NCI-H1694 treated with DMSO at 0.1 percent for 48 hours (cell line): ENCODE results near the gene TMEM139.
A peak's percentile ranks its signal among the peaks of the same experiment; 100 is the strongest.
"Not testable (repeated sequence)": the region's sequence is repeated elsewhere in the genome, so short reads cannot be mapped to it uniquely, and the experiment has no call there.

ENCODE experiments used
- DNase-seq: peaks from one replicate; lab custom pipeline; 2025; lab: John Stamatoyannopoulos, UW

The TMEM139 gene

DNA sequence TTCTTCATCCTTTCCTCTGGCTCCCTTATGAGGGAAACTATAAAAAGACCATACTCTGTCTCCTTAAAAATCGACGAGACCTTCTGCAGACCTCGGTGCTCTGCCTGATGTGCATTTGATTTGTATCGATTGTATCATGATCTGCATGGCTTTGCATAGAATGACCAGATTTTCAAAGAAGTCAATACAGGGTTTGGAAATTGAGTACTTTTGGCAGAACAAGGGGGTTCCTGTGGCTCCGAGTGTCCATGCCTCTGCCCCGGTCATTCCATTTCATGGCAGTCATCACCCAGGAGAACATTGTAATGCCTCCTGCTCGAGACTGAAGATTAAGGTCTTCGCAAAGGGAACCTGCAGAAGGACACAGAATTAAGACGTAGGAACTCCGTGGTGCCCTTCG lies 4.1 kb downstream of the TMEM139 start:
- DNase-seq = peak; percentile 28

DNA sequence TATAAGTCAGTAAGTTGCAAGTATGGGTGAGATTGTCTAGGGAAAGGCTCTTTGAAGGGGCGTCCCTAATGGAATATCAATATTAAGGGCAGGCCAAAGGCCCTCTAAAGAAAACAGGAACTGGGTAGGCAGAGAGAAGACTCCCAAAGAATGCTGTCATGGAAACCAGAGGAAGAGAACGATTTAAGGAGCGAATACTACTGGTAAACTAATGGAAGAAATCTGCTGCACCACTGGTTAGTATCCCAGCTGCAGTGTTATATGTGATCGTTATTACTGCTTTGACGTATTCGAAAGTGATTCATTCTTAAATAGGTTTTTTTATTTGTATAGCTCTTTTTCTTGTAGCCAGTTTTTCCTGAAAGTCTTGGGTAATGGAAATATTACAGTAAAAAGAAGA lies 4.7 kb downstream of the TMEM139 start:
- no peak for DNase-seq

DNA sequence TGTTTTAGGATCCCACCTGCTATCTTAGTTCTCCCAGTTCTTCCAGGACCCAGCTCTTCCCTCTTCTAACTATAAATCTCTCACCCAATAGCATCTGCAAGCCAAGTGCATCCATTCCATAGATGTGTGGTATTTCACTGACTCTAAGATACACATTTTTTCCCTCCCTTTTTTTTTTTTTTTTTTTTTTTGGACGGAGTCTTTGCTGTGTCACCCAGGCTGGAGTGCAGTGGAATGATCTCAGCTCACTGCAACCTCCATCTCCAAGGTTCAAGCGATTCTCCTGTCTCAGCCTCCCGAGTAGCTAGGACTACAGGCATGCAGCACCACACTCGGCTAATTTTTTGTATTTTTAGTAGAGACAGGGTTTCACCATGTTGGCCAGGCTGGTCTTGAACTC lies 5.1 kb downstream of the TMEM139 start:
- DNase-seq = not testable (repeated sequence)

DNA sequence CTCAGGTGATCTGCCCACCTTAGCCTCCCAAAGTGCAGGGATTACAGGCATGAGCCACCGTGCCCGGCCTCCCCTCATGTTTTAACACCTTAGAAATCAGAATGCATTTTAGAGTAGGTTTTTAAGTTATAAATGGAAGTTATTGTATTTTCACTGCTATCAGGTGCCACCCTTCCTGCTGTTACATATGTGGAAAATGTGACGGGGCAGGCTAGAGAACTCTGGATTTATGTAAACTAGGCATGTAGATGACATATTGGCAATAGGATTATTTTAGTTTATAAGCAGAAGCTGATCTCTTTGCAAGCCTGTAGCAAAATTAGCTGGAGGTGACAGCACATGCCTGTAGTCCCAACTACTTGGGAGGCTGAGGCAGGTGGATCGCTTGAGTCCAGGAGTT lies 5.5 kb downstream of the TMEM139 start:
- no peak for DNase-seq

DNA sequence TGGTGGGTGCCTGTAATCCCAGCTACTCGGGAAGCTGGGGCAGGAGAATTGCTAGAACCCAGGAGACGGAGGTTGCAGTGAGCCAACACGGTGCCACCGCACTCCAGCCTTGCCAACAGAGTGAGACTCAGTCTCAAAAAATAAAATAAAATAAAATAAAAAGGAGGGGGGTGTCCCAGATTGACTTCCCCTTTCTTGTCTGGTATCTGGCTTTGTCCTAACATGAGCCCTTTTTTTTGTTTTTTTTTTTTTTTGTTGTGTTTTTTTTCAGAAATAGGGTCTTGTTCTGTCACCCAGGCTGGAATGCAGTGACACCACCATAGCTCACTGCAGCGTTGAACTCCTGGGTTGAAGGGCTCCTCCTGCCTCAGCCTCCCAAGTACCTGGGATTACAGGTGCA lies 8.1 kb downstream of the TMEM139 start:
- DNase-seq = no peak

DNA sequence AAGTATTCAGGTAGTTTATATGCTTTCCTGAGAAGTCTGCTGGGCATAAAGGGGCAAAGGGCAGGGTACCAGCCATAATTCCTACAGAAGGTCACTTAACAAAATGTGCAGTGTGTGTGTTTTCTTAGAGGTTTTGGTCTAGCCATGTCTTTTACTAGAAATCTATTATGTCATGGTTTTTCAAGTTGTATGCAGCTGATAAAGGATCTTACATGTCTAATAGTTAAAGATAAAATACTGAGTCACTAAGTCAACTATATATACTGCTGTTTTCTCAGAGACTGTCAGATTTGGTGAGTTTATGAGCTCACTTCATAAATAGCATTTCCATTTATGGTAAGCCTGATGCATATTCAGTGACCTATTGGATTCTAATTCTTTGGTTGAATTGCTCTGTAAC lies 11.1 kb downstream of the TMEM139 start:
- DNase-seq = no peak

DNA sequence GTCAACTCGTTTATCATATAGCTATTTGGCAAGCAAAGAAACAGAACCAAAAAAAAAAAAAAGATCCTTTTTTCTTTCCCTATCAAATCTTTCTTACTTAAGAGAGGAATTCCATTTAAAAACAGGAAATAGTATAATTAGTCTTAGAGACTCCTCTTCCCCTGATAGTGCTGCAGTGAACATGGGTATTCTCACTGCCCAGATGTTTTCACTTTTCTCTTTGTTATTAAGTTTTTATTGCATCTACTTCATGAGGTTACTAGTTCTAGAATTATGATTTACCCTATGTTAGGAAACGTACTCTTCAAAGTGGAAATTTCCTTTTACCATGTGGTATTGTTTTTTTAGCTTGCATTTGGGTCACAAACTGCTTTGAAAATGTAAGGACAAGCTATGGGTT lies 11.9 kb downstream of the TMEM139 start:
- no peak for DNase-seq

DNA sequence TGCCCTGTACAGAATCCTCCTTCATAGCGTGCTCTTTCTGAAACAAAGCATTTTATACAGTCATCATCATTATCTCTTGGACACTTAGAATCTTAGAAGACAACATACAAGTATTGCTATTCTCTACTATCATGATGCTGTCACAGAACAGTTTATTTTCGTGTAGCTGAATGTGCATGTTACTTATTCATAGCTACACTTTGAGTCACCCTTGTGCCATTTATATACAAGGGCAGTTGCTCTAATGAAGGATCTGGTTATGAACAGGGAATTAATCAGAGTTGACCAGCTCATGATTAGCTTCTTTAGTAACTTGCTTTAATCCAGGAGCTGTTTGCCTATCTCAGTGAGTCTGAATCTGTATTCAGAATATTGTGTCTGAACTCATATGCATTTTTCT lies 14.6 kb downstream of the TMEM139 start:
- no peak for DNase-seq

DNA sequence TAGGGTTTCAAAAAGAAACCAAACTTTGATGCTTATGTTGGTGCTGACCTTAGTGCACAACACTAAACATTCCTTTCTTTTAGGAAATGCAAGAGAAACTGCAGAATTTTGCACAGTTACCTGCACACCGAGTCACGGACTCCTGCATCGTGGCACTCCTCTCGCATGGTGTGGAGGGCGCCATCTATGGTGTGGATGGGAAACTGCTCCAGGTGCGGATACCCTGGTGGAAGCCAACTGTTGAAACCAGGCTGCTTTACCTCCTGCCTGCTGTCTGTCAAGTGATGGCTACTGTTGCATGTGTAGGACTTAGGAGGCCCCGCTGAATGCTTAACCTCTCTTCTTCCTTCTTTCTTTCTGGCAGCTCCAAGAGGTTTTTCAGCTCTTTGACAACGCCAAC lies 15.1 kb downstream of the TMEM139 start:
- peak; percentile 30 for DNase-seq

DNA sequence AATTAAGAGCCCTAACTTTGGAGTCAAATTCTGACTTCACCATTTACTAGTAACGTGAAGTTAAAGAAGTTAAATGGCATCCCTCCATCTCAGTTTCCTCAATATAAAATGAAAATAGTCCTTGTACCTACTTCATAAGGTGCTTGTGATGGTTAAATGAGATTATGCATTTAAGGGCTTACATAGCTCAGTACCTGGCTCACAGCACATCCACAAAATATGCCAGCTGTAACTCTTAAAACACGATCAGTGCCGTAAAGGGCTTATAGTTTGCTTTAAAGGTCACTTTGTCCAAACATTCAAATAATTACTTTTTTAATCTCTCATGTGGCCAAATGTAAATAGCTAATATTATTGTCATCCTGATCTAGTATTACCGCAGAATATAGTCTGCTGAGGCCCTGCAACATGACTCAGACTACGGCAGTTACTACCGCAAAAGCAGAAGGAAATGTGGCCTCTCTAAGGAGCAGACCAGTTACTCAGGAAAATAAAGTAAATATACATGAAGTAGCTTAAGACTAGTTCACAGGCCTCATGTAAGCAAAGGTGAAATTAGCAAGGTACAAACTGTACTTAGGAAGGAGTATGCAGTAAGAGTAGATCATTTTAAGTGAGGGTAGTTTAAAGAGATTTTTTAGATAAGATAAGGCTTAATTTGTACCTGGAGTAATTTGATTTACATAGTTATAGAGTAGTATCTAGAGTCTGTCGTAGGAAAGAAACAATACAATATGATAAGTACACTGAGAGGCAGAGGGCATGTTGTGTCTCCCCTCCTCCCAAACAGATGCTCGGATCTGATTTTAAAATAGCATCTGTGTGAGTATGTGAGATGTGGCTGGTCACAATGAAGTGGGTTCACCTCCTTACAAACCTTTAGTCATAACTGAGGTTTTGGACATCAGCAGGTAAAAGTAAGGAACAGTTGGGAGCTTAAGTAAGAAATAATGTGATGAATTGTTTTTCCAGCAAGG lies 16.5 kb downstream of the TMEM139 start:
- no peak for DNase-seq

DNA sequence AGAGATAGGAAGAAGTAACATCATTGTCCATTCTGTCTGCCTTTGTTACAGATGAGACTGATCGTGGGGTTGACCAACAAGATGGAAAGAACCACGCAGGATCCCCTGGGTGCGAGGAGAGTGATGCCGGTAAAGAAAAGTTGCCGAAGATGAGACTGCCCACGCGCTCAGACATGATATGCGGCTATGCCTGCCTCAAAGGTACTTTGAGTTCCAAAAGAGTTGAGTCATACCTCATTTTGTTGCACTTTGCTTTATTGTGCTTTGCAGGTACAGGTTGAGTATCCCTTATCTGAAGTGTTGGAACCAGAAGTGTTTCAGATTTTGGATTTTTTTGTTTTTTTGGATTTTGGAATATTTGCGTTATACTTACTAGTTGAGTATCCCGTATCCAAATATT lies 19.0 kb downstream of the TMEM139 start:
- no peak for DNase-seq

DNA sequence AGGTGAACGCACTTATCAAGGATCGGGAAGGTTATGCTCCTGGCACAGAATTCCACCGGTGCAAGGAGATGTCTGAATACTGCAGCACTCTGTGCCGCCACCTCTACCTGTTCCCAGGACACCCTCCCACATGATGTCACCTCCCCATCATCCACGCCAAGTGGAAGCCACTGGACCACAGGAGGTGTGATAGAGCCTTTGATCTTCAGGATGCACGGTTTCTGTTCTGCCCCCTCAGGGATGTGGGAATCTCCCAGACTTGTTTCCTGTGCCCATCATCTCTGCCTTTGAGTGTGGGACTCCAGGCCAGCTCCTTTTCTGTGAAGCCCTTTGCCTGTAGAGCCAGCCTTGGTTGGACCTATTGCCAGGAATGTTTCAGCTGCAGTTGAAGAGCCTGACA lies 20.2 kb downstream of the TMEM139 start:
- no peak for DNase-seq

DNA sequence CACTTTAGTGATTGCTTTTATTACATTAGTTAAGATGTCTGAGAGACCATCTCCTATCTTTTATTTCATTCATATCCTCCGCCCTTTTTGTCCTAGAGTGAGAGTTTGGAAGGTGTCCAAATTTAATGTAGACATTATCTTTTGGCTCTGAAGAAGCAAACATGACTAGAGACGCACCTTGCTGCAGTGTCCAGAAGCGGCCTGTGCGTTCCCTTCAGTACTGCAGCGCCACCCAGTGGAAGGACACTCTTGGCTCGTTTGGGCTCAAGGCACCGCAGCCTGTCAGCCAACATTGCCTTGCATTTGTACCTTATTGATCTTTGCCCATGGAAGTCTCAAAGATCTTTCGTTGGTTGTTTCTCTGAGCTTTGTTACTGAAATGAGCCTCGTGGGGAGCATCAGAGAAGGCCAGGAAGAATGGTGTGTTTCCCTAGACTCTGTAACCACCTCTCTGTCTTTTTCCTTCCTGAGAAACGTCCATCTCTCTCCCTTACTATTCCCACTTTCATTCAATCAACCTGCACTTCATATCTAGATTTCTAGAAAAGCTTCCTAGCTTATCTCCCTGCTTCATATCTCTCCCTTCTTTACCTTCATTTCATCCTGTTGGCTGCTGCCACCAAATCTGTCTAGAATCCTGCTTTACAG lies 20.8 kb downstream of the TMEM139 start:
- DNase-seq = peak; percentile 7

DNA sequence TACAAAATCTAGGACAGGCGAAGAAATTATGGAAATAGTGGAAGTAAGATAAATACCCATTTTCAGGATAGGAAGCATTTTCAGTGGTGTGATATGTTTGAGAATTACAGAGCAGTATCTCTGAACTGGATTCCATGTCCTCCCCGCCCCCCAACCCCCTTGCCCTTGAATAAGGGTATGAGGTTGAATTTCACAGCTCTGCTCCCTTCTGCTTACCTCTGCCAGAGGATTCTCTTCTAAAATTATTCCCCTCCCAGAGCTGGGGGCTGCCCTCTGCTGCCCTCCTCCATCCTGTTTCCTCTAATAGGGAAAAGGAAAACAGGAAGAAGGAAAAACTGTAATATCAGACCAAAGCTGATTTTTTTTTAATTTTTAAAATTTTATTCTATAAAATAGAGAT lies 23.9 kb downstream of the TMEM139 start:
- DNase-seq = no peak

DNA sequence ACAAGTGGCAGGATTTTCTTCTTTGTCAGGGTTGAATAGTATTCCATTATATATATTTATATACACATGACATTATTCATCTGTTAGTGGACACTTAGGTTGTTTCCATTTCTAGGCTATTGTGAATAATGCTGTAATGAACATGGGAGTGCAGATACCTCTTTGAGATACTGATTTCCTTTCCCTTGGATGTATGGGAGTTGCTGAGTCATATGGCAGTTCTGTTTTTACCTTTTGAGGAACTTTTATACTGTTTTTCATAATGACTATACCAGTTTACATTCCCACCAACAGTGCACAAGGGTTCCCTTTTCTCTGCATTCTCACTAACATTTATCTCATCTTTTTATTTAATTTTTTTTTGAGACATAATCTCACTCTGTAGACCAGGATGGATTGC lies 29.4 kb downstream of the TMEM139 start:
- DNase-seq = no peak

DNA sequence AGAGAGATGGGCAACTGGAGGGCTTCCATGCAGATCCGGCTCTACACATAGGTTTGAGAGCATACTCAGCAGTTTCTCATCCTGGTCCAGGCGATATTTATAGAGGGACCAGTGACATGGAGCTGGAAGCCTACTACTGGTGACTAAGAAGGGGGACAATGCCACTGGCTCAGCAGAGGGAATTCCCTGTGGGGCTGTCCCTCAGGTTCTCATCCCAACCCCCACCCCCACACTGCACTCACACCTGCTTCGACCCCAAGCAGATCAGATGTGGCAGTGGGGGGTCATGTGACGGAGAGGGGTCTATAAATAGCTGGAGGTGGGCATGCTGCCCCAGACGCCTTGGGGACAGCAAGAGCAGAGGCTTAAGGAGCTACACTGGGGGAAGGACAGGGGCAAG lies 31.0 kb downstream of the TMEM139 start, which contains the start of gene CLCN1:
Gene CLCN1, plus strand, starts transcription at position 336 of the 400 bp plus-strand sequence. CDS start 102 bp downstream, outside the sequence.
- DNase-seq = no peak

DNA sequence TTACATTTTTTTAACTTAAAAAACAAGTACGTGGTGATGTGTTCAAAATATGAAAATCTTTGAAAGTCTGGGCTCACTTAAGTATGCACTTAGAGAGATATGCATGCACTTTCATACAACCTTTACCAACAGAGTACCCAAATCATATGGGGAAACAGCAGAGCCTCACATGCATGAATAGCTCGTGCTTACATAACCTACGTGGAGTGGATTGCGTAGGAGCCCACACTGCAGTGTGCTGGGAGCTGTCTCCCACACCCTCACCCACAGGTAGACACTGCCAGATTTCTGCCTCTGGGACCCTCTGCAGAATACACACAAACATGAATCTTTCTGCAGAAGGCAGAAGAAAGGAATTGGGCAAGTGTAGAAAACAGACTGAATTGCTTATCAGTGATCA lies 31.7 kb downstream of the TMEM139 start:
- no peak for DNase-seq

DNA sequence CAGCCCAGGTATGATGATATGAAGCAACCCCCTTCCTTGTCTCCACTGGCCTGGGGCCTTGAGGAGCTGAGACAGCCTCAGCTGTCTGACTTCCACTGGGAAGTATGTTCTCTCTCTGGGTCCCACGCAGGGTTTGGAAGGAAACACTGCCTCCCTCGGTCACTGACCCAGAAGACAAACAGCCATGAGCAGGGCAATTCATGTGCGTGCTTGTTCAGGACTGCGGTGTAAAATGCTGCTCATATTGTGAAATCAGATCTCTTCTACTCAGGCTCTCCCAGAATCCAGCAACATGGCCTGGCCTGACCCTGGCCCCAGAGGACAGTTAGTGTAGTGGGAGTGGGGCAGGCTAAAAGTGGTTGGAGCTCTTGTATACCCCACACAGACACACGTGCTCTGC lies 33.9 kb downstream of the TMEM139 start:
- no peak for DNase-seq

DNA sequence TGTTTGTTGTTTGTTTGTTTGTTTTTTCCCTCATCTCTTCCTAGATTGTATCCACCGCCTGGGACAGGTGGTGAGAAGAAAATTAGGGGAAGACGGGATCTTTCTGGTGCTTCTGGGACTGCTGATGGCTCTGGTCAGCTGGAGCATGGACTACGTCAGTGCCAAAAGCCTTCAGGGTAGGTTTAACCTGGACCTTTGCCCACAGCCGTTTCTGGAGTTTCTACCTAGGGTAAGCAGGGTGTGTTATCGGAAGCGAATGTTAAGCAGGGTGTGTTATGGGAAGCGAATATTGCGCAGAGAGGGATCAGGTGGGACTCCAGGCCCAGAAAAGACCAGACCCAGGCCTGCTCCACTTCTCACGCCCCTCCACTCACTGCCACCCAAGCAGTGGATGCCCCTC lies 35.9 kb downstream of the TMEM139 start:
- DNase-seq = no peak

DNA sequence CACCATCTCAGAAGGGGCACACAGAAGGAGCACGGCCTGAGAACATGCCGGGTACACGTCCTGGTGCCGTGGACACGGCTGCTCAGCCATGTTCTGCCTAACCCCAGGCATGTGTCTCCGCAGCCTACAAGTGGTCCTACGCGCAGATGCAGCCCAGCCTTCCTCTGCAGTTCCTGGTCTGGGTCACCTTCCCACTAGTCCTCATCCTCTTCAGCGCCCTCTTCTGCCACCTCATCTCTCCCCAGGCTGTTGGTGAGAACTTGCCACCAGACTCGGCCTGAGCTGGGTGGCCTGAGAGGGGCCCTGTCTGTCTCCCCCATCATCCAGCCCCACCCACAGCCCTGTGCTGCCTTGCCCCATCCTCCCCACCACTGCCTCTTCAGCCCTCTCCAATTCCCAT lies 36.5 kb downstream of the TMEM139 start:
- DNase-seq = no peak

DNA sequence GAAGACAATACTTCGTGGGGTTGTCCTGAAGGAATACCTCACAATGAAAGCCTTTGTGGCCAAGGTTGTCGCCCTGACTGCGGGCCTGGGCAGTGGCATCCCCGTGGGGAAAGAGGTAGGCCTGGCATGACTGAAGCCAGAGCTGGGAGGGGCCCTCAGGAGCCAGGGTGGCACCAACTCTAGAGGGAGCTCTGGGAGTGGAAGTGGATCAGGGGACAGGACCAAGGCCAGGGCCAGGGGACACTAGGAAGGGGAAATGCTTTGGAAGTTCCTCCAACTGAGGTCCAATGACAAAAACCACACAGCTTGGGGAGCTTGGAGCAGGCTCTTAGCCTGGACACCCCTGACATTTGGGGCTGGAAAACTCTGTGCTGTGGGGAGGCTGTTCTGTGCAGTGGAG lies 37.0 kb downstream of the TMEM139 start:
- DNase-seq = no peak

DNA sequence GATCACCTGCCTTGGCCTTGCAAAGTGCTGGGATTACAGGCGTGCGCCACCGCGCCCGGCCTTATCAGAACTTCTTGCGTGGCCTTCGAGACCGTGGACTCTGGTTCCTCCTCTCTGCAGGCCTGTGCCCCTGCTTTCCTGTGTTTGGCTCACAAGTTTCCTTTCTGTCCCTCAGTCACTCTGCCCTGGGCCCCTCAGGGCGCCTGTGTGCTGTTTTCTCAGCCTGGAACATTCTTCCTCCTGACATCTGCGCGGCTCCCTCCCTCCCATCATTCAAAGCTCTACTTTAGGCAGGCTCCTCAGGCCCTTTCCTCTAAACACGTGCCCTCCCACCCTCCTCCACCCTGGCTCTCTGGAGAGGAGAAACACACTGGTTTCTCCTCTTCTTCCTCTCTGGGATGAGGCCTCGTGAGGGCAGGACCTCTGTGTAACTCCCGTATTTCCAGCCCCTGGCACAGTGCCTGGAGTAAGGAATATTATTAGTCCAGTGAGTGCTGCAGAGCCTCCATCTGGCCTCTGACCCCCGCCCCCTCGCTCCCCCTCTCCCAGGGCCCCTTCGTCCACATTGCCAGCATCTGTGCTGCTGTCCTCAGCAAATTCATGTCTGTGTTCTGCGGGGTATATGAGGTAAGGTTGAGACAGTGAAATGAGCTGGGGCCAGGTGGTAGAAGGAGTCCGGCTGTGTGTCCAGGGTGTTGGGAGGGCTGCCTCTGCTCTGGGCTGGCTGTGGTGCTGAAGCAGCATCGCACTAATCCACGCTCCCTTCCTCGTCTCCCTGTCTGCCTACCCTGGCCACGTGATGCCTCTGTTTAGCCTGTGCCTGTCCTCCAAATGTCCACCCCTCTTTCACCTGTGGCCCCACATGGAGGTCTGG lies 38.2 kb downstream of the TMEM139 start:
- DNase-seq = no peak
